ENCODE measurements around the gene RASD2. TPM values are rescaled to one million over a fixed set of nuclear protein-coding genes. Genes with fewer than 3 reads are reported as not detected.

RASD2 gene
- total RNA-seq, 4 donors from 2014 or later: 2.7 to 5.8 (median 4.8) TPM

- DNase-seq: no peak
- Histone ChIP-seq H3K27ac (no peak overlapping the region), H3K9me3 (no peaks in the 10 kb centered on the region), H3K27me3 (no peaks in the 10 kb centered on the region), H3K4me3 (no peak overlapping the region), H3K4me1 (no peaks in the 10 kb centered on the region), H3K36me3 (no peaks in the 10 kb centered on the region)
- TF ChIP-seq CTCF (IDR thresholded peaks at IDR 0.05) (no peak), POLR2A (IDR thresholded peaks at IDR 0.05) (no peak)
Observed at GRCh38 chr22:35558031-35558430, 17.4 kb downstream of the RASD2 start.

- Histone ChIP-seq H3K4me1 (no peaks in the 10 kb centered on the region), H3K4me3 (no peak overlapping the region), H3K27ac (no peak overlapping the region), H3K27me3 (no peaks in the 10 kb centered on the region), H3K36me3 (no peaks in the 10 kb centered on the region), H3K9me3 (no peaks in the 10 kb centered on the region)
- DNase-seq: no peak
- TF ChIP-seq POLR2A (IDR thresholded peaks at IDR 0.05) (no peak), CTCF (IDR thresholded peaks at IDR 0.05) (no peak)
Observed at GRCh38 chr22:35558719-35559118, 18.1 kb downstream of the RASD2 start.

GRCh38 chr22:35559354-35560005 lies 18.8 kb downstream of the RASD2 start:
- TF ChIP-seq CTCF (IDR thresholded peaks at IDR 0.05) (no peak), POLR2A (IDR thresholded peaks at IDR 0.05) (no peak)
- H3K9me3 ChIP-seq: no peaks in the 10 kb centered on the region
- no peaks in the 10 kb centered on the region for H3K36me3 ChIP-seq
- peaks cover 0 to 2% (median 0%) of the 10 kb centered on the region in 4 donors for H3K4me1 ChIP-seq
- no peaks in the 10 kb centered on the region for H3K27me3 ChIP-seq
- H3K27ac ChIP-seq: no peak overlapping the region
- H3K4me3 ChIP-seq: no peak overlapping the region
- no peak for DNase-seq

- Histone ChIP-seq H3K27me3 (no peaks in the 10 kb centered on the region), H3K9me3 (no peaks in the 10 kb centered on the region), H3K36me3 (no peaks in the 10 kb centered on the region), H3K4me3 (no peak overlapping the region), H3K27ac (no peak overlapping the region), H3K4me1 (peaks cover 0 to 11% (median 0%) of the 10 kb centered on the region in 4 donors)
- TF ChIP-seq CTCF (IDR thresholded peaks at IDR 0.05) (no peak), POLR2A (IDR thresholded peaks at IDR 0.05) (no peak)
- DNase-seq: no peak
Observed at GRCh38 chr22:35560366-35560765, 19.7 kb downstream of the RASD2 start.

- Histone ChIP-seq H3K4me1 (peaks cover 0 to 15% (median 0%) of the 10 kb centered on the region in 4 donors), H3K4me3 (no peak overlapping the region), H3K9me3 (no peaks in the 10 kb centered on the region), H3K27me3 (no peaks in the 10 kb centered on the region), H3K36me3 (no peaks in the 10 kb centered on the region), H3K27ac (no peak overlapping the region)
- no peak for DNase-seq
- TF ChIP-seq POLR2A (IDR thresholded peaks at IDR 0.05) (no peak), CTCF (IDR thresholded peaks at IDR 0.05) (no peak)
Observed at GRCh38 chr22:35560824-35561223, 20.2 kb downstream of the RASD2 start.

All from Peyer's patch (tissue), 4 donors.